Measurements from ENCODE around the gene ABCC6.
"Not testable (repeated sequence)": the region's sequence is repeated elsewhere in the genome, so short reads cannot be mapped to it uniquely, and the experiment has no call there.

Gene ABCC6

DNA sequence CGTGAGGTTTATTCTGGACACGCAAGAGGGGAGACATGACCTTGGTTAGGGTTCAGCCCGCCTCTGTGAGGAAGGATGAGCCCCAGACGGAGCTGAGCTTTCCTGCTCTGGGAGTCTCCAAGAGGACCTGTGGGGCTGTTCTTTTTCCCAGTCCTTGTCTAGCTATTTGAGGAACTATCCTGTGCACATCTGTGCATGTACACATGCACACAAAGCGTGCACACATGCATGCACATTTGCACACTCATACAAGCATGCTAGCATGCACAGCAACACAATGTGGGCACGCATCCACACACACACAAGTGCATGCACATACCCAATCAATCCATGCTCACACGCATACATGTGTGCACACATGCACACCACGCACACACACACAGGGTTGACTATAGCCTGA, 40.4 kb downstream of the ABCC6 start:
- DNase-seq (ENCODE audit: low read depth in 1 of 2, low spot score in 1 of 2) = no peak
- TF ChIP-seq JUND (IDR thresholded peaks at IDR 0.05; ENCODE audit: low read depth) = no peak
- in situ Hi-C loops (cut with HindIII; ENCODE audit: low pct_unique_long_range_greater_than_20kb, low sequenced_read_pairs) = no loop called here

DNA sequence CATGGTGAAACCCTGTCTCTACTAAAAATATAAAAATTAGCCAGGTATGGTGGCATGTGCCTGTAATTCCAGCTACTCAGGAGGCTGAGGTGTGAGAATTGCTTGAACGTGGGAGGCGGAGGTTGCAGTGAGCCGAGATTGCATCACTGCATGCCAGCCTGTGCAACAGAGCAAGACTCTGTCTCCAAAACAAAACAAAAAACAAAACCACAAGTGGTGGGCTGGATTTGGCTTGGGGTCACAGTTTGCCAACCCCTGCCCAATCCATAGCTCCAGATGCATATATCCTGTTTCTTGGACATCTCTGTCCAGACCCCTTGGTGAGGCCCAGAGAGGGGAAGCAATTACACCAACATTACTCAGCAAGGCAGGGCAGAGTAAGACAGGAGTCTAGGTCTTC, 41.5 kb downstream of the ABCC6 start:
- in situ Hi-C loops (cut with HindIII; ENCODE audit: low pct_unique_long_range_greater_than_20kb, low sequenced_read_pairs); DNase-seq (ENCODE audit: low read depth in 1 of 2, low spot score in 1 of 2): not testable (repeated sequence)

DNA sequence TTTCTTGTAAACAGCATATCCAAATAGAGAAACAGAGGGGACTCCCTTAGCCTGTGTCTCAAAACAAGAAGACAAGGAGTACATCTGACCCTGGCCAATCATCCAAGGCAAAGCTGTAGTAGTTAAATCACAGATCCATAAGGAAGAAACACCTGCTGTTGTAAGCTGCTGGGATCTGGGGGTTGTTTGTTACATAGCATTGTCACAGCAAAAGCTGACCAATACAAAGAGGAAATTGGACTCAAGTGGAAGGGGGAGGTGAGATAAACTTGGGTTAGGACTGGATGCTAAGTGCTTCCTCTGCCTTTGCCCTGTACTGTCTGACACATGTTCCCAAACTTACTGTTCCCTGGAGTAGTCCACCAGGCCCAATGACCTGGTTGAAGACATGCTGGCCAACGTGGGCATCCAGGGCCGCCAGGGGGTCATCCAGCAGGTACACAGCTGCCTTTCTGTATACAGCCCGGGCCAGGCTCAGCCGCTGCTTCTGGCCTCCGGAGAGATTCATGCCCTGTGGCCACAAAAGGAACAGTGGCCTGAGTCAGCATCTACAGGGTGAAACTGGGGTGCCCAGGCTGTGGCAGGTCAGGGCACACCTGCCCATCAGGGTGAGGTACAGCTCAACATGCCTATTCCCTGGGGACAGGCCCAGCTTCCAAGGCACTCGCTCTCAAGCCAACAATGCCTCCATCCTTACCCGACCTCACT, 44.7 kb downstream of the ABCC6 start:
- TF ChIP-seq JUND (IDR thresholded peaks at IDR 0.05; ENCODE audit: low read depth) = no peak
- no peak for DNase-seq (ENCODE audit: low read depth in 1 of 2, low spot score in 1 of 2)
- in situ Hi-C loops (cut with HindIII; ENCODE audit: low pct_unique_long_range_greater_than_20kb, low sequenced_read_pairs) = no loop called here

DNA sequence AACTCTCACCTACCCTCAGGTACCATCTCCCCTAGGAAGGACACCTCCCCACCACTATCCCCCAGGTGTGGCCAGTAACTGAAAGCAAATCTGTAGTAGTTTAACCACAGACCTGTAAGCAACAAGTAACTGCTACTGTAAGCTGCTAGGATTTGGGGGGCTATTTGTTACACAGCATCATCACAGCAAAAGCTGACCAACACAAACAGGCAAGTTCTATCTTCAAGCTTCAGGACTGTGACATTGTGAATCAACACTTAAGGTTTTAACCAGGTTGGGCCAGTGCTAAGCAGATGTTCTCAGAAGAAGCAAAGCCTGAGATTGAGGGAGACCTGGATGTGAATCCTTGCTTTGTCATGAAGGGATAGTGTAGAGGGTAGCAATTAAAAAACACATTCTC, 47.0 kb downstream of the ABCC6 start:
- DNase-seq (ENCODE audit: low read depth in 1 of 2, low spot score in 1 of 2) = no peak
- TF ChIP-seq JUND (IDR thresholded peaks at IDR 0.05; ENCODE audit: low read depth) = no peak
- in situ Hi-C loops (cut with HindIII; ENCODE audit: low pct_unique_long_range_greater_than_20kb, low sequenced_read_pairs) = no loop called here

DNA sequence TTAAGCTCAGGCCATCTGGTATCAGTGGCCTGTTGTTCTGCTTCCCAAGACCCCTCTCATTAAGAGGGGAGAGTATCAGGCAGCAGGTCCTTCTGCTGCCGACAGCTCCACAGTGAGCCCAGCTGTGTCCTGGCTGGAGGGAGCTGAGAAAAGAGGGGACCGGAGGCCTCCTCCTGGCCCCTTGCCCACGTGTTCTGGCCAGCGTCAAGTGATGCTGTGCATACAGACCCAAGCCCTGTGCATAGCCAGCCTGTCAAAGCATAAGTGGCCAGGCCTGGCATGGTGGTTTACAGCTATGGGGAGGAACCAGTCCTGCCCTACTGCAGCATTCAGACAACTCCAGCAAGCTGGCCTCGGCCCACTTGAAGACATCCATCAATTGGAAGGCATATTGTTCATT, 48.0 kb downstream of the ABCC6 start:
- in situ Hi-C loops (cut with HindIII; ENCODE audit: low pct_unique_long_range_greater_than_20kb, low sequenced_read_pairs) = no loop called here
- no peak for TF ChIP-seq JUND (IDR thresholded peaks at IDR 0.05; ENCODE audit: low read depth)
- no peak for DNase-seq (ENCODE audit: low read depth in 1 of 2, low spot score in 1 of 2)

DNA sequence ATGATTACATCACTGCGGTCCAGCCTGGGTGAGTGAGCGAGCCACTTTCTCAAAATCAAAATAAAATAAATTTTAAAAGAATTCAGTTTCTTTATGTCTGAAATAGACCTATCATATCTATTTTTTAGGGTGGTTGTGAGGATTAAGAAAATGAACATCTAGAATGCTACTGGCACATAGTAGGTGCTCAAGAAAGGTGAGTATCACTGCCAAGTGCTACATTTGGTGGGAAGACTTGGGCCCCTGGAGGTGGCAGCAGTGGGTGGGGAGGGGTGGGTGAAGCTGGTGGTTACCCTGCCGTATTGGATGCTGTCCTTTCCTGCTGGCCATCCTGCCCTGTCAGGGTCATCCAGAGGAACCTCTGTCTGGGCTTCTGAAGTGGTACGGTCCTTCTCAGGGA, 50.3 kb downstream of the ABCC6 start:
- no peak for TF ChIP-seq JUND (IDR thresholded peaks at IDR 0.05; ENCODE audit: low read depth)
- DNase-seq (ENCODE audit: low read depth in 1 of 2, low spot score in 1 of 2) = no peak
- in situ Hi-C loops (cut with HindIII; ENCODE audit: low pct_unique_long_range_greater_than_20kb, low sequenced_read_pairs) = no loop called here

DNA sequence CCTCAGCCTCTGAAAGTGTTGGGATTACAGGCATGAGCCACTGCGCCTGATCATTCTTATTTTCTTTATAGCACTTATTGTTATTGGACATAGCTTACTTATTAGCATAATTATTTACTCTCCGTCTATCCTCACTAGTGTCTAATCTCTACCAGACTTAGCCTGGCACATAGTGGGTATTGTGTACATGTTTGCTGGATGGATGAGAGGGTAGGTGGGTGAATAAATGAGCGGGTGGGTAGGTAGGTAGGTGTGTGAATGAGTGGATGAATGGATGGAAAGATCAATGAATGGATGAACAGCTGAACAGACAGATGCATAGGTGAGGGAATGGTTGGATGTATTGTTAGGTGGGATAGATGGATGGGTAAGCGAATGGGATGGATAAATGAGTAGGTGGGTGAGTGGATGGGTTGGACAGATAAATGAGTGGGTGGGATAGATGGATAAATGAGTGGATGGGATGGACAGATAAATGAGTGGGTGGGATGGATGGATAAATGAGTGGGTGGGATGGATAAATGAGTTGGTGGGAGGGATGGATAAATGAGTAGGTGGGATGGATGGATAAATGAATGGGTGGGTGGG, 51.9 kb downstream of the ABCC6 start:
- DNase-seq (ENCODE audit: low read depth in 1 of 2, low spot score in 1 of 2) = no peak
- TF ChIP-seq JUND (IDR thresholded peaks at IDR 0.05; ENCODE audit: low read depth) = no peak
- in situ Hi-C loops (cut with HindIII; ENCODE audit: low pct_unique_long_range_greater_than_20kb, low sequenced_read_pairs) = no loop called here

DNA sequence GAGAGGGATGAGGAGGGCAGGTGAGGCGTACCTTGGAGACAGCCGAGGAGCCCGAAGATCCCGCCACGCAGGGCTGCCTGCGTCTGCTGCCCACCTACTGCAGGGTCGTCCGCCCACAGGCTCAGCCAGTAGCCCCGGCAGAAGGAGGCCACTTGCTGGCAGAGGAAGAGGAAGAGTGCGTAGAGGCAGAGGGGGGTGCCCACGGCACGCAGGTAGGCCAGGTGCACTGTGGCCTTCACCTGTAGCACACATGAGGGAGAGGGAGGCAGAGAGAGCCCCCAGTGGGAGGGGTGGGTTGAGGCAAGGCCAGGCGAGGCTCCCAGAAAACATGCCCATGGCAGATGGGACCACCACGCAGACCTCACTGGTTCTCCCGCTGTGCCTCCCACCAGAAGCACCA, 53.7 kb downstream of the ABCC6 start:
- no peak for DNase-seq (ENCODE audit: low read depth in 1 of 2, low spot score in 1 of 2)
- in situ Hi-C loops (cut with HindIII; ENCODE audit: low pct_unique_long_range_greater_than_20kb, low sequenced_read_pairs) = no loop called here
- no peak for TF ChIP-seq JUND (IDR thresholded peaks at IDR 0.05; ENCODE audit: low read depth)

DNA sequence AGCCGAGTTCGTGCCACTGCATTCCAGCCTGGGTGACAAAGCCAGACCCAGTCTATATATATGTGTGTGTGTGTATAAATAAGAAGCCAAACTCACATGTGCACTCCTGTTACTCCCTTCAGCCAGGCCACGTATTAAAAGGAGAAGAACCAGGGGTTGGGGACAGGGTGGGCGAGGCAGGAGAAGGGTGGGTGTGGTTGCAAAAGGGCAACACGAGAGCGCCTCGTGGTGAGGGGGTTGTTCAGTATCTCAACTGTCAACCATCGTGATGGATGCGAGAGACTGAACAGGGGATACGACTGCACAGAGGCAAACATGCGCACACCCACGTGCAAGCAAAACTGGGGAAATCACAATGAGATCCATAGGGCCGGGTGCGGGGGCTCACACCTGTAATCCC, 54.9 kb downstream of the ABCC6 start:
- TF ChIP-seq JUND (IDR thresholded peaks at IDR 0.05; ENCODE audit: low read depth) = no peak
- in situ Hi-C loops (cut with HindIII; ENCODE audit: low pct_unique_long_range_greater_than_20kb, low sequenced_read_pairs) = no loop called here
- DNase-seq (ENCODE audit: low read depth in 1 of 2, low spot score in 1 of 2) = no peak

DNA sequence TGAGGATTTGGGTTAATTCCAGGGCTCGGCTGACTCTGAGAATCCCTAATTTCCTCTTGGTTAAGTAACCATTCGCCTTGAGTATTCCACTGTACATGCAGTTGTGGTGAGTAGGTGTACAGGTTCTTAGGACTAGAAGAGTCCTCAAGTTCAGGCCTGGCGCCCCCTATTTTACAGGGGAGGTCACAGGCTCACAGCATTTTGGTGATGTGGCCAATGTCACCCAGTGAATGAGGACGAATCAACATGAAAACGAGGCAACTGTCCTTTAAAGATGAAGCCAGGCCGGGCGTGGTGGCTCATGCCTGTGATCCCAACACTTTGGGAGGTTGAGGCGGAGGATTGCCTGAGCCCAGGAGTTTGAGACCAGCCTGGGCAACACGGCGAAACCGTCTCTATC, 55.4 kb downstream of the ABCC6 start:
- TF ChIP-seq JUND (IDR thresholded peaks at IDR 0.05; ENCODE audit: low read depth) = no peak
- no peak for DNase-seq (ENCODE audit: low read depth in 1 of 2, low spot score in 1 of 2)
- in situ Hi-C loops (cut with HindIII; ENCODE audit: low pct_unique_long_range_greater_than_20kb, low sequenced_read_pairs) = no loop called here

DNA sequence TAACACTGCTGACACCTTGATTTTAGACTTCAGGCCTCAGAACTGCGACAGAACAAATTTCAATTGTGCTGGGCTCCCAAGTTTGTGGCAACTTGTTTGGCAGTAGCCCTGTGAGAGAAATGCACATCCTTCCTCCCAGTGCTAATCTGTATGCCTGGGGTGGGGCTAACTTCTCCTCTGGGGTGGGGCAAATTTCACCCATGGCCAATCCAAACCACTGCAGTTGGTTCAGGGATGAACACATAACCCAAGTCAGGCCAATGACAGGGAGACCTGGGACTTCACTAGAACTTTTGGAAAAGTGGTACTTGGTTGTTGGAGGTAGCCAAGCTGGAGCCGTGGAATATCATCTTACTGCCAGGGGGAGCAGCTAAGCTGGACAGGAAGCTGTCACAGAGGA, 56.3 kb downstream of the ABCC6 start:
- no peak for TF ChIP-seq JUND (IDR thresholded peaks at IDR 0.05; ENCODE audit: low read depth)
- in situ Hi-C loops (cut with HindIII; ENCODE audit: low pct_unique_long_range_greater_than_20kb, low sequenced_read_pairs) = no loop called here
- DNase-seq (ENCODE audit: low read depth in 1 of 2, low spot score in 1 of 2) = no peak

DNA sequence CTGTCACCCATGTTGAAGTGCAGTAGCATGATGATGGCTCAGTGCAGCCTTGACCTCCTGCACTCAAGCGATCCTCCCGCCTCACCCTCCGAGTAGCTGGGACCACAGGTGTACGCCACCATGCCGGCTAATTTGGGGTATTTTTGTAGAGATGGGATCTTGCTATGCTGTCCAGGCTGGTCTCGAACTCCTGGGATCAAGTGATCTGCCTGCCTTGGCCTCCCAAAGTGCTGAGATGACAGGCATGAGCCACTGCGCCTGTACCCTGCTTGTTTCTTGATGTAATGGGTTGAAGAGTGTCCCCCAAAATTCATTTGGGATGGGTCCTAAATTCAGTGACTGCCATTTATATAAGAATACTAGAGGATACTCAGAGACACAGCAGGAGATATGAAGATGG, 57.2 kb downstream of the ABCC6 start:
- no peak for DNase-seq (ENCODE audit: low read depth in 1 of 2, low spot score in 1 of 2)
- TF ChIP-seq JUND (IDR thresholded peaks at IDR 0.05; ENCODE audit: low read depth) = no peak
- in situ Hi-C loops (cut with HindIII; ENCODE audit: low pct_unique_long_range_greater_than_20kb, low sequenced_read_pairs) = no loop called here

DNA sequence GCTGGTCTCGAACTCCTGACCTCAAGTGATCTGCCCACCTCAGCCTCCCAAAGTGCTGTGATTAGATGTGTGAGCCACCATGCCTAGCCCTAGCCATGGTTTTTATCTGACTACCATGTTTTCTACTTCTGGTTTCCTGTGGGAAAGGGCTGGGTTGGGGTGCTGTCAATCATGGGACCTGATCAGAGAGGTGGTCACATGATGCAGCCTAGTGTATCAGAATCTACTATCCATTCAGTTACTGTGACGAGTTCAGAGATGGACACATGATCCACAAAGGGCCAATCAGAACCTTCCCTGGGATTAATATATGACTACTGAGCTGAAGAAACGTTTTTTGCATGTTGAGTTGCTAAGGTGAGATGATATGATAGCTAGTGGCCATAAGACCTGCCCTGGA, 59.1 kb downstream of the ABCC6 start:
- no peak for TF ChIP-seq JUND (IDR thresholded peaks at IDR 0.05; ENCODE audit: low read depth)
- in situ Hi-C loops (cut with HindIII; ENCODE audit: low pct_unique_long_range_greater_than_20kb, low sequenced_read_pairs) = no loop called here
- DNase-seq (ENCODE audit: low read depth in 1 of 2, low spot score in 1 of 2) = no peak

DNA sequence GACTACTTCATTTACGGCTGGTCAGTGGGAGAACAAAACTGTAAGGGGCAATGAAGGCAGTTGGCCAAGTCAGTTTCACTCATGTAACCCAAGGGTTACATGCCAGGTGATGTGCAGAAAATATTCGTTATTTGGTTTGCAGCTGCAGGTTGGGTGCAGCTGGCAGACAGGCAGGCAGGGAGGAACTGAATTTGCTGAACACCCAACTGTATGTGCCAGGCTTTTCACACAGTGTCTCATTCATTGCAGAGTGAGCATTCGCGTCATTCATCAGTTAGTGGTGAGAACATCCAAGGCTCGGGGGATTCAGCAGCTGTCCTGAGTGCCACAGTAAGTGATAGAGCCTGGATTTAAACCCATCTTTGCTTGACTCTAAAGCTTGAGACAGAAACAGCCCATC, 59.7 kb downstream of the ABCC6 start:
- in situ Hi-C loops (cut with HindIII; ENCODE audit: low pct_unique_long_range_greater_than_20kb, low sequenced_read_pairs) = no loop called here
- no peak for DNase-seq (ENCODE audit: low read depth in 1 of 2, low spot score in 1 of 2)

More for the DNA sequence above, 59.7 kb downstream of the ABCC6 start:
- TF ChIP-seq JUND (IDR thresholded peaks at IDR 0.05; ENCODE audit: low read depth) = no peak

Data from T47D (cell line).